Natural killer cell (primary cell): ENCODE measurements around the gene STAT6. TPM values are rescaled to one million over a fixed set of nuclear protein-coding genes. Genes with fewer than 3 reads are reported as not detected.

ENCODE experiments used
- ATAC-seq, 3 donors: fragments of 150-1000 bp in 2 of 3; fragments of 200-7000 bp in 1 of 3; cut with Tn5 transposase; 1 replicate in 1 of 3; 2 replicates in 2 of 3; pipeline ENCODE4 v1.10.0; 2021; ENCODE audit warnings: mild to moderate bottlenecking in 2 of 3, moderate library complexity in 2 of 3
- DNase-seq, 2 donors: peaks; one replicate each; pipeline versions ENCODE4 v3.0.0 to v3.0.0-alpha.2; 2013 to 2021; ENCODE audit warnings: mixed read lengths in 1 of 2
- H3K27ac ChIP-seq: one replicate; pipeline ENCODE4 v1.5.1; 2013; ENCODE audit warnings: mild to moderate bottlenecking, low read length
- H3K27me3 ChIP-seq: one replicate; pipeline ENCODE4 v1.6.1; 2013; ENCODE audit warnings: low read length; ENCODE audit not compliant: control insufficient read depth, insufficient read depth
- H3K36me3 ChIP-seq: one replicate; pipeline ENCODE4 v1.6.1; 2013; ENCODE audit warnings: low read length; ENCODE audit not compliant: control insufficient read depth, insufficient read depth
- H3K4me1 ChIP-seq: one replicate; pipeline ENCODE4 v1.6.1; 2013; ENCODE audit warnings: low read length; ENCODE audit not compliant: control insufficient read depth, insufficient read depth
- H3K4me3 ChIP-seq: one replicate; pipeline ENCODE4 v1.5.1; 2013; ENCODE audit warnings: low read length
- H3K9me3 ChIP-seq: one replicate; pipeline ENCODE4 v1.6.1; 2013; ENCODE audit warnings: low read length; ENCODE audit not compliant: control insufficient read depth, insufficient read depth
- H3K27ac Mint-ChIP-seq, 2 donors: one replicate each; pipeline ENCODE4 v1.8.0; 2022; ENCODE audit warnings: mild to moderate bottlenecking in 2 of 2, mixed read lengths in 2 of 2, moderate library complexity in 1 of 2
- H3K27me3 Mint-ChIP-seq, 2 donors: one replicate each; pipeline ENCODE4 v1.8.0; 2022; ENCODE audit warnings: low read depth in 2 of 2, mixed read lengths in 2 of 2
- H3K36me3 Mint-ChIP-seq: one replicate; pipeline ENCODE4 v1.8.0; 2022; ENCODE audit warnings: mixed read lengths
- H3K4me1 Mint-ChIP-seq, 2 donors: one replicate each; pipeline ENCODE4 v1.8.0; 2022; ENCODE audit warnings: mixed read lengths in 2 of 2
- H3K4me3 Mint-ChIP-seq: one replicate; pipeline ENCODE4 v1.8.0; 2022; ENCODE audit warnings: mild to moderate bottlenecking, moderate library complexity, mixed read lengths
- H3K9me3 Mint-ChIP-seq, 2 donors: one replicate each; pipeline ENCODE4 v1.8.0; 2022; ENCODE audit warnings: mixed read lengths in 2 of 2
- CTCF ChIP-seq: fragments of 200-600 bp; IDR thresholded peaks from one replicate; pipeline ENCODE4 v1.8.0; 2022; ENCODE audit warnings: antibody characterized with exemption
- WGBS: methylation state at CpG from one replicate; pipeline ENCODE4 v1.1.7; 2013; ENCODE audit warnings: missing lambda C conversion rate; ENCODE audit not compliant: insufficient coverage; 5-methylcytosine and 5-hydroxymethylcytosine counted together
- intact Hi-C: fragments of 100-400 bp; cut with micrococcal nuclease; formaldehyde crosslinking; loops from one replicate; pipeline ENCODE4 v1.14.2; 2022
- total RNA-seq, 4 donors: library from RNA; stranded (reverse); fragments of 120-200 nt in 1 of 4; gene quantifications; one replicate each; pipeline versions ENCODE4 v1.2.3 to v1.2.4, GENCODE V29; 2013 to 2022

STAT6 gene
- total RNA-seq, 3 donors from 2014 or later (not counting 1 experiment from before 2014, with no cell fraction given): 277 to 340 (median 319) TPM

DNA sequence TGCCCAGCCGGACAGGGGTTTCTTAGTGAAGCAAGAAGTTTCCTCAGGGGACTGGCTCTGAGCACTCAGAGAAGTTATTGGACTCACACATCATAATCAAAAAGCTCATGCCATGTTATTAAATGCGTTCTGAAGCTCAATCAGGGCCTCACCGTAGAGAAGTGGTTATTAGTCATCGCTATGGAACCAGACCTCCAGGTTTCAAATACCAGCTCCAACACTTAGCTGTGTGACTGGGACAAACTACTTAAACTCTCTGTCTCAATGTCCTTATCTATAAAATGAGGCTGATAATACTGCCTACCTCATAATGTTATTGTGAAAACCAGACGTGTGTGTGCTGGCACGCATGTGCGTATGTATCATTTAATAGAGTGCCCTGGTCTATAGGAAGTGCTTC is 7.3 kb downstream of the STAT6 start:
- H3K4me3 ChIP-seq: no peak overlapping the region
- Mint-ChIP-seq H3K36me3 (peaks cover 10% of the 10 kb centered on the region), H3K4me3 (no peak overlapping the region), H3K9me3 (no peaks in the 10 kb centered on the region), H3K27me3 (no peaks in the 10 kb centered on the region), H3K27ac (peak overlapping the region; percentile 80 to 86), H3K4me1 (peaks cover 36 to 66% of the 10 kb centered on the region in 2 donors)
- ATAC-seq: no peak
- no peak for DNase-seq
- WGBS: 93% methylated on average over 7 of the region's 7 CpGs
- intact Hi-C loops: no loop called here
- no peaks in the 10 kb centered on the region for H3K9me3 ChIP-seq
- H3K27me3 ChIP-seq: no peaks in the 10 kb centered on the region
- peaks cover 58% of the 10 kb centered on the region for H3K36me3 ChIP-seq
- H3K27ac ChIP-seq: no peak overlapping the region
- TF ChIP-seq CTCF: no peak
- peaks cover 26% of the 10 kb centered on the region for H3K4me1 ChIP-seq

DNA sequence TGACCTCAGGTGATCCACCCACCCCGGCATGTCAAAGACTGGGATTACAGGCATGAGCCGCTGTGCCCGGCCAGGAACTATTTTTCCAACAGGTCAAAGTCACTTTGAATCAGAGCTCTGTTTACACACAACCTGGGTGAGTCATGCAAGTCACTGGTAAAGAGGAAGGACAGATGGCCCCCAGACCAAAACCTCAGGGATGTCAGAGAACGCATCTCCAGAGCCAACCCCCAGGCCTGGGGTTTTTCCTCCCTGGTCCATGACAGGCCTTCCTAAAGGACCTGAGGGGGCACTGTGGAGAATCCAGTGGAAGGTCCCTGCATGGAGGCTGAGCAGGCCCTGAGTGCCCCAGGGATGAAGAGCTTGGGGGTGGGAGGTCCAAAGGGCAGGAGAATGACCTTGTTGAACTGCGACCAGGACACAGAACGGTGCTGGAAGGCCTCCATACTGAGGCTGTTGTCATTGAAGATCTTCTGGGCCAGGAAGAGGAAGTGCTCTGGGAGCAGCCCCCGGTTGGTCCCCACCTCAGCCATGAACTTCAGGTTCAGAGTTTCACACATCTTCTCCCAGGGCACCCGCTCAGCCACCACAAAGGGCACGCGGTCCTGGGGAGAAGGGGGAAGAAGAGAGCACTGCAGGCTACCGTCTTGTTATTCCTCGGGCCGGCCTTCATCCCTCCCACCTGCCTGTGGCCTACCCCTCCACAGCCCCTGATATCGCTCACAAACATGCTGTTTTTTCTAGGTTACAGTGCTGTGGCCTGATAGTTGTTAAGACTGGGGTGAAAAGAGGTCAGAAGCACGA is 9.1 kb downstream of the STAT6 start:
- TF ChIP-seq CTCF: no peak
- H3K4me3 Mint-ChIP-seq: no peak overlapping the region
- Histone ChIP-seq H3K4me1 (peaks cover 19% of the 10 kb centered on the region), H3K4me3 (no peak overlapping the region), H3K27me3 (no peaks in the 10 kb centered on the region), H3K9me3 (no peaks in the 10 kb centered on the region), H3K36me3 (peaks cover 68% of the 10 kb centered on the region), H3K27ac (peak overlapping the region; percentile 64)
- peak; percentile 62 to 76 (median 76) for ATAC-seq
- intact Hi-C loops: loop anchor here (1.0 kb wide), 1 partner anchor 8 kb away; no protein-coding TSS in a partner anchor
- 53% methylated on average over 10 of the region's 15 CpGs for WGBS
- no peaks in the 10 kb centered on the region for H3K9me3 Mint-ChIP-seq
- H3K36me3 Mint-ChIP-seq: peaks cover 9% of the 10 kb centered on the region
- peak in 1 of 2 donors; percentile 34 for DNase-seq
- H3K27ac Mint-ChIP-seq: peak overlapping the region; percentile 80 to 86
- H3K27me3 Mint-ChIP-seq: no peaks in the 10 kb centered on the region
- H3K4me1 Mint-ChIP-seq: peaks cover 24 to 50% of the 10 kb centered on the region in 2 donors

GRCh38 chr12:57099766-57100165 is 11.4 kb downstream of the STAT6 start:
- DNase-seq: no peak
- intact Hi-C loops: no loop called here
- H3K9me3 ChIP-seq: no peaks in the 10 kb centered on the region
- peak overlapping the region; percentile 10 to 74 for H3K27ac Mint-ChIP-seq
- no peak overlapping the region for H3K4me3 Mint-ChIP-seq
- no peaks in the 10 kb centered on the region for H3K9me3 Mint-ChIP-seq
- H3K36me3 ChIP-seq: peaks cover 64% of the 10 kb centered on the region
- no peak for TF ChIP-seq CTCF
- H3K27ac ChIP-seq: no peak overlapping the region
- ATAC-seq: no peak
- H3K4me1 Mint-ChIP-seq: peaks cover 18 to 35% of the 10 kb centered on the region in 2 donors
- peaks cover 19% of the 10 kb centered on the region for H3K4me1 ChIP-seq
- WGBS: 93% methylated on average over 12 of the region's 12 CpGs
- no peak overlapping the region for H3K4me3 ChIP-seq
- no peaks in the 10 kb centered on the region for H3K36me3 Mint-ChIP-seq
- no peaks in the 10 kb centered on the region for H3K27me3 ChIP-seq
- no peaks in the 10 kb centered on the region for H3K27me3 Mint-ChIP-seq
